SK-N-SH (cell line): ENCODE data around the gene F11R. TPM values are rescaled to one million over a fixed set of nuclear protein-coding genes. Genes with fewer than 3 reads are reported as not detected.

Experiments used
- CTCF ChIA-PET: fragments of 300-600, 350-600 bp; formaldehyde crosslinking; extraction: SDS; loops from one replicate; lab custom pipeline; 2021; lab: Yijun Ruan, JAX
- POLR2A ChIA-PET: fragments of 350-600 bp; sonication (Branson Sonifier 250); formaldehyde crosslinking; extraction: SDS; loops from one replicate; lab custom pipeline; 2020; ENCODE audit warnings: antibody characterized with exemption, inconsistent platforms; lab: Yijun Ruan, JAX
- DNase-seq: peaks from one replicate; pipeline ENCODE4 v3.0.0; 2012
- H2AFZ ChIP-seq: fragments of 200-600 bp; sonication (generic); 2 replicates; pipeline ENCODE4 v1.8.1; 2016; ENCODE audit warnings: antibody characterized with exemption, mild to moderate bottlenecking, low read depth
- H3F3A ChIP-seq: fragments of 200-600 bp; sonication (generic); replicated peaks from 2 replicates; pipeline ENCODE3; 2016; ENCODE audit warnings: antibody characterized with exemption, mild to moderate bottlenecking; ENCODE audit not compliant: insufficient read depth
- H3K27ac ChIP-seq, 2 experiments: fragments of 200-500 bp in 1 of 2; fragments of 200-600 bp in 1 of 2; sonication (Bioruptor generic) in 1 of 2; sonication (generic), shearing (Covaris generic) in 1 of 2; 2 replicates each; pipeline versions ENCODE4 v1.5.1 to v1.6.1; 2014 to 2016; ENCODE audit warnings: low read depth in 2 of 2, inconsistent platforms in 1 of 2, low read length in 1 of 2, mild to moderate bottlenecking in 1 of 2, mixed read lengths in 1 of 2
- H3K27me3 ChIP-seq: fragments of 200-600 bp; sonication (generic), shearing (Covaris generic); 2 replicates; pipeline ENCODE4 v1.6.1; 2016; ENCODE audit warnings: mixed run types; ENCODE audit not compliant: insufficient read depth
- H3K36me3 ChIP-seq, 2 experiments: fragments of 200-500 bp in 1 of 2; fragments of 200-600 bp in 1 of 2; sonication (Bioruptor generic) in 1 of 2; sonication (generic) in 1 of 2; replicated peaks in 1 of 2; 2 replicates each; pipeline versions ENCODE3 to v1.5.1; 2014 to 2016; ENCODE audit warnings: low read length in 1 of 2, mild to moderate bottlenecking in 1 of 2; ENCODE audit not compliant: insufficient read depth in 2 of 2, control insufficient read depth in 1 of 2
- H3K4me1 ChIP-seq, 2 experiments: fragments of 200-500 bp in 1 of 2; fragments of 200-600 bp in 1 of 2; sonication (Bioruptor generic) in 1 of 2; sonication (generic), shearing (Covaris generic) in 1 of 2; 2 replicates each; pipeline versions ENCODE4 v1.5.1 to v1.6.1; 2014 to 2016; ENCODE audit warnings: low read depth in 1 of 2, low read length in 1 of 2, mixed run types in 1 of 2; ENCODE audit not compliant: insufficient read depth in 2 of 2, control insufficient read depth in 1 of 2
- H3K4me2 ChIP-seq: fragments of 200-600 bp; sonication (generic), shearing (Covaris generic); 2 replicates; pipeline ENCODE4 v1.6.1; 2017; ENCODE audit warnings: mixed run types
- H3K4me3 ChIP-seq, 2 experiments: fragments of 200-500 bp in 1 of 2; fragments of 200-600 bp in 1 of 2; sonication (Bioruptor generic) in 1 of 2; sonication (generic), shearing (Covaris generic) in 1 of 2; 2 replicates each; pipeline versions ENCODE4 v1.5.1 to v1.8.1; 2014 to 2016; ENCODE audit warnings: low read depth in 2 of 2, inconsistent platforms in 1 of 2, low read length in 1 of 2, mild to moderate bottlenecking in 1 of 2, mixed read lengths in 1 of 2, moderate library complexity in 1 of 2
- H3K79me2 ChIP-seq: fragments of 200-600 bp; sonication (generic); 2 replicates; pipeline ENCODE4 v1.8.1; 2017; ENCODE audit warnings: mild to moderate bottlenecking; ENCODE audit not compliant: insufficient read depth
- H3K9ac ChIP-seq: fragments of 200-600 bp; sonication (generic); 2 replicates; pipeline ENCODE4 v1.6.1; 2017; ENCODE audit warnings: mixed run types
- H3K9me2 ChIP-seq: fragments of 200-600 bp; sonication (generic); 2 replicates; pipeline ENCODE4 v1.6.1; 2017; ENCODE audit warnings: mixed run types
- H3K9me3 ChIP-seq: fragments of 200-600 bp; sonication (generic); 2 replicates; pipeline ENCODE4 v1.6.1; 2017; ENCODE audit warnings: mixed run types, mild to moderate bottlenecking, moderate library complexity
- H4K20me1 ChIP-seq: fragments of 200-600 bp; sonication (generic); 2 replicates; pipeline ENCODE4 v1.6.1; 2017; ENCODE audit warnings: mild to moderate bottlenecking, mixed run types; ENCODE audit not compliant: insufficient read depth
- CHD2 ChIP-seq: fragments of 150-350 bp; IDR thresholded peaks from 2 replicates; pipeline ENCODE4 v1.6.1; 2018; ENCODE audit warnings: low read length; ENCODE audit not compliant: partially characterized antibody
- ELF1 ChIP-seq: IDR thresholded peaks from 2 replicates; pipeline ENCODE4 v1.4.0; 2012
- FOXJ3 ChIP-seq: sonication (generic); formaldehyde crosslinking; IDR thresholded peaks from 2 replicates; pipeline ENCODE4 v1.5.1; 2020; ENCODE audit warnings: mild to moderate bottlenecking, missing genetic modification reagents
- GABPA ChIP-seq: IDR thresholded peaks from 2 replicates; pipeline ENCODE4 v1.4.0; 2012; ENCODE audit warnings: low read depth, mild to moderate bottlenecking
- IRF3 ChIP-seq: fragments of 150-350 bp; IDR thresholded peaks from 2 replicates; pipeline ENCODE4 v1.6.1; 2016; ENCODE audit warnings: mild to moderate bottlenecking, low read depth, low read length
- JUND ChIP-seq: IDR thresholded peaks from 2 replicates; pipeline ENCODE4 v1.4.0; 2012
- MEF2A ChIP-seq: IDR thresholded peaks from 2 replicates; pipeline ENCODE4 v1.4.0; 2012; ENCODE audit warnings: low read depth, borderline replicate concordance
- MXI1 ChIP-seq: IDR thresholded peaks from 2 replicates; pipeline ENCODE4 v1.6.1; 2012; ENCODE audit warnings: mild to moderate bottlenecking, low read depth, low read length, improper control_type of control experiment
- NRF1 ChIP-seq: IDR thresholded peaks from 2 replicates; pipeline ENCODE4 v1.6.1; 2012; ENCODE audit warnings: low read depth, mild to moderate bottlenecking, low read length
- RAD21 ChIP-seq: IDR thresholded peaks from 2 replicates; pipeline ENCODE4 v1.6.1; 2012; ENCODE audit warnings: mild to moderate bottlenecking, low read length
- RCOR1 ChIP-seq: fragments of 150-350 bp; IDR thresholded peaks from 2 replicates; pipeline ENCODE4 v1.6.1; 2017; ENCODE audit warnings: antibody characterized with exemption, low read length
- SIN3A ChIP-seq: IDR thresholded peaks from 2 replicates; pipeline ENCODE4 v1.6.1; 2012; ENCODE audit warnings: low read depth, mild to moderate bottlenecking, low read length, moderate library complexity, borderline replicate concordance
- TAF1 ChIP-seq: IDR thresholded peaks from 2 replicates; pipeline ENCODE4 v1.6.1; 2012; ENCODE audit warnings: low read depth, mild to moderate bottlenecking, low read length, moderate library complexity, borderline replicate concordance
- TCF12 ChIP-seq: IDR thresholded peaks from 2 replicates; pipeline ENCODE4 v1.4.0; 2012
- TEAD4 ChIP-seq: IDR thresholded peaks from 2 replicates; pipeline ENCODE4 v1.4.0; 2012; ENCODE audit warnings: mild to moderate bottlenecking, borderline replicate concordance; ENCODE audit not compliant: insufficient read depth
- YY1 ChIP-seq: IDR thresholded peaks from 2 replicates; pipeline ENCODE4 v1.4.0; 2012; ENCODE audit warnings: low read depth, mild to moderate bottlenecking
- WGBS: methylation state at CpG from one replicate; pipeline ENCODE4 v1.1.6; 2017; ENCODE audit warnings: low lambda C conversion rate; 5-methylcytosine and 5-hydroxymethylcytosine counted together
- polyA plus RNA-seq, 3 experiments: library from polyadenylated mRNA; depleted of rRNA; stranded (reverse); fragments of >200 nt; gene quantifications; 2 replicates each; pipeline ENCODE4 v1.2.3, GENCODE V29; 2012
- TF ChIP-seq, protein P1 (sequence below): IDR thresholded peaks from 2 replicates; pipeline ENCODE4 v1.4.0; 2012; ENCODE audit warnings: low read depth, borderline replicate concordance
- TF ChIP-seq, protein P2 (sequence below): fragments of 200-600 bp; sonication (generic); IDR thresholded peaks from 2 replicates; pipeline ENCODE4 v1.6.1; 2017; ENCODE audit warnings: antibody characterized with exemption, mild to moderate bottlenecking, moderate library complexity
- TF ChIP-seq, protein P3 (sequence below): IDR thresholded peaks from 2 replicates; pipeline ENCODE4 v1.4.0; 2012; ENCODE audit warnings: low read depth

F11R gene
- polyA plus RNA-seq, 1 of the 3 experiments (the other 2 are of a cell fraction): 9.0 TPM

GRCh38 chr1:161051219-161051618, 30.3 kb upstream of the F11R start (continued):
- TF ChIP-seq, protein P1, sequence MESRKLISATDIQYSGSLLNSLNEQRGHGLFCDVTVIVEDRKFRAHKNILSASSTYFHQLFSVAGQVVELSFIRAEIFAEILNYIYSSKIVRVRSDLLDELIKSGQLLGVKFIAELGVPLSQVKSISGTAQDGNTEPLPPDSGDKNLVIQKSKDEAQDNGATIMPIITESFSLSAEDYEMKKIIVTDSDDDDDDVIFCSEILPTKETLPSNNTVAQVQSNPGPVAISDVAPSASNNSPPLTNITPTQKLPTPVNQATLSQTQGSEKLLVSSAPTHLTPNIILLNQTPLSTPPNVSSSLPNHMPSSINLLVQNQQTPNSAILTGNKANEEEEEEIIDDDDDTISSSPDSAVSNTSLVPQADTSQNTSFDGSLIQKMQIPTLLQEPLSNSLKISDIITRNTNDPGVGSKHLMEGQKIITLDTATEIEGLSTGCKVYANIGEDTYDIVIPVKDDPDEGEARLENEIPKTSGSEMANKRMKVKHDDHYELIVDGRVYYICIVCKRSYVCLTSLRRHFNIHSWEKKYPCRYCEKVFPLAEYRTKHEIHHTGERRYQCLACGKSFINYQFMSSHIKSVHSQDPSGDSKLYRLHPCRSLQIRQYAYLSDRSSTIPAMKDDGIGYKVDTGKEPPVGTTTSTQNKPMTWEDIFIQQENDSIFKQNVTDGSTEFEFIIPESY: no peak
- TF ChIP-seq MXI1 (no peak), YY1 (no peak), MEF2A (no peak)
- TF ChIP-seq, protein P2, sequence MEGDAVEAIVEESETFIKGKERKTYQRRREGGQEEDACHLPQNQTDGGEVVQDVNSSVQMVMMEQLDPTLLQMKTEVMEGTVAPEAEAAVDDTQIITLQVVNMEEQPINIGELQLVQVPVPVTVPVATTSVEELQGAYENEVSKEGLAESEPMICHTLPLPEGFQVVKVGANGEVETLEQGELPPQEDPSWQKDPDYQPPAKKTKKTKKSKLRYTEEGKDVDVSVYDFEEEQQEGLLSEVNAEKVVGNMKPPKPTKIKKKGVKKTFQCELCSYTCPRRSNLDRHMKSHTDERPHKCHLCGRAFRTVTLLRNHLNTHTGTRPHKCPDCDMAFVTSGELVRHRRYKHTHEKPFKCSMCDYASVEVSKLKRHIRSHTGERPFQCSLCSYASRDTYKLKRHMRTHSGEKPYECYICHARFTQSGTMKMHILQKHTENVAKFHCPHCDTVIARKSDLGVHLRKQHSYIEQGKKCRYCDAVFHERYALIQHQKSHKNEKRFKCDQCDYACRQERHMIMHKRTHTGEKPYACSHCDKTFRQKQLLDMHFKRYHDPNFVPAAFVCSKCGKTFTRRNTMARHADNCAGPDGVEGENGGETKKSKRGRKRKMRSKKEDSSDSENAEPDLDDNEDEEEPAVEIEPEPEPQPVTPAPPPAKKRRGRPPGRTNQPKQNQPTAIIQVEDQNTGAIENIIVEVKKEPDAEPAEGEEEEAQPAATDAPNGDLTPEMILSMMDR: no peak
- TF ChIP-seq, protein P3, sequence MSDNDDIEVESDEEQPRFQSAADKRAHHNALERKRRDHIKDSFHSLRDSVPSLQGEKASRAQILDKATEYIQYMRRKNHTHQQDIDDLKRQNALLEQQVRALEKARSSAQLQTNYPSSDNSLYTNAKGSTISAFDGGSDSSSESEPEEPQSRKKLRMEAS: no peak

DNA sequence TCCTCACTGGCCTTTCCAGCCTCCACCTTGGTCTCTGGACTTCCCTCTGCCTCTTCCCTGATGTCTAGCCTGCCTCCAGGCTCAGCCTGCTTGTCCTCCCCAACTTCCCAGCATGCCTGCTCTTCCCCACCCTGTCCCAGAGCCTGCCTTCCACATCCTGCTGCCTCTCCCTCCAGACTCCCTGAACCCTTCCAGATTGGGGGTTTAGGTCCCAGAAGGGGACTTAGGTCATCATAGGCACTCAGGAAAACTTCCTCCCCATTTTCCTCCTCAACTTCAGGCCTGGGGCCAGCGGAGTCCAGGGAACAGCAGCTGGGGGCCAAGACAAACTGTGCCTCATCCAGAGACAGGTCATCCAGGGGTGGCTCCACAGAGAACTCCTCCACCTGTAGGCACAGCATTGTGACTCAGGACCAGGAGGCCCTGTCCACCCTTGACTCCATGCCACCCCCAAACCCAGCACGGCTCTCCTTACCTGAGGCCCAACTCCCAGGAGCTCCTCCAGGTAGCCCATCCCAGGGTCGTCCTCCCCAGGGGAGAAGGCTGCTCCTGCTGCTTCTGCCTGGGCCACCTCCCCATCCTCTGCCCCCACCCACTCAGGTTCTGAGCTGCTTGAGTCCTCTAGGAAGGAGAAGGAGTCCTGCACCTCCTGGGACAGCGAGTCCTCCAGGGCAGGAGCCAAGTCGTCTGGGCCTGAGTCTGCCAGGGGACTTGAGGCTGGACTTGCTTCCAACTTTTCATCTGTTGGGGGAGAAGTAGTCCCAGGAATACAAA, 28.2 kb upstream of the F11R start:
- peaks cover 10% of the 10 kb centered on the region for H3K79me2 ChIP-seq
- H3K4me1 ChIP-seq: peaks cover 0 to 7% of the 10 kb centered on the region in 2 experiments; a peak in 2 of 4 replicates
- H3K4me2 ChIP-seq: no peak overlapping the region
- WGBS: 77% methylated on average over 4 of the region's 5 CpGs
- no peak overlapping the region for H3K4me3 ChIP-seq
- H3K27ac ChIP-seq: no peak overlapping the region
- H4K20me1 ChIP-seq: no peaks in the 10 kb centered on the region
- no peaks in the 10 kb centered on the region for H3K9me2 ChIP-seq
- no peak overlapping the region for H3K9ac ChIP-seq
- no peak overlapping the region for H2AFZ ChIP-seq
- POLR2A ChIA-PET: no interaction called here
- no peaks in the 10 kb centered on the region for H3K36me3 ChIP-seq
- no peaks in the 10 kb centered on the region for H3K9me3 ChIP-seq
- CTCF ChIA-PET: no interaction called here
- DNase-seq: no peak
- H3F3A ChIP-seq: peaks cover 5% of the 10 kb centered on the region
- no peaks in the 10 kb centered on the region for H3K27me3 ChIP-seq
- no peak for TF ChIP-seq TAF1
- TF ChIP-seq, protein P3: no peak
- TF ChIP-seq MXI1: no peak
- no peak for TF ChIP-seq IRF3
- TF ChIP-seq TEAD4: no peak
- no peak for TF ChIP-seq FOXJ3 (CRISPR knock-in tag)
- no peak for TF ChIP-seq RAD21
- no peak for TF ChIP-seq GABPA
- no peak for TF ChIP-seq RCOR1
- TF ChIP-seq CHD2: no peak
- no peak for TF ChIP-seq YY1
- TF ChIP-seq SIN3A: no peak
- TF ChIP-seq, protein P1: no peak
- TF ChIP-seq JUND: no peak
- no peak for TF ChIP-seq NRF1
- TF ChIP-seq TCF12: no peak
- TF ChIP-seq ELF1: no peak
- TF ChIP-seq, protein P2: no peak
